Coronary artery (tissue), 2 donors: ENCODE measurements around the gene HMGCS2.
"Not testable (repeated sequence)": the region's sequence is repeated elsewhere in the genome, so short reads cannot be mapped to it uniquely, and the experiment has no call there.

Experiments
- DNase-seq: peaks from one replicate; pipeline ENCODE4 v3.0.0-alpha.2; 2017; ENCODE audit warnings: low spot score
- H3K27ac ChIP-seq, 2 donors: fragments of 200-600 bp; sonication (generic); one replicate each; pipeline ENCODE4 v1.5.1; 2016 to 2019
- H3K4me3 ChIP-seq: fragments of 200-600 bp; sonication (generic); 2 replicates; pipeline ENCODE4 v1.5.1; 2016; ENCODE audit warnings: mild to moderate bottlenecking, moderate library complexity
- CTCF ChIP-seq: fragments of 200-600 bp; sonication (generic); IDR thresholded peaks from one replicate; pipeline ENCODE4 v1.5.1; 2019; ENCODE audit warnings: antibody characterized with exemption

Gene HMGCS2

GRCh38 chr1:119713749-119714456, 54.8 kb downstream of the HMGCS2 start:
- no peak for TF ChIP-seq CTCF
- Histone ChIP-seq H3K27ac (peak overlapping the region; percentile 88 to 89), H3K4me3 (peak overlapping the region; percentile 72)
- DNase-seq: peak; percentile 71

- no peak for TF ChIP-seq CTCF
- peak overlapping the region; percentile 72 for H3K4me3 ChIP-seq
- peak; percentile 74 for DNase-seq
- H3K27ac ChIP-seq: peak overlapping the region; percentile 88 to 89
These were observed 55.5 kb downstream of the HMGCS2 start for GRCh38 chr1:119713039-119713748.

GRCh38 chr1:119712342-119713038, 56.2 kb downstream of the HMGCS2 start:
- no peak for TF ChIP-seq CTCF
- peak; percentile 92 for DNase-seq
- Histone ChIP-seq H3K4me3 (peak overlapping the region; percentile 72), H3K27ac (peak overlapping the region; percentile 88 to 89)

GRCh38 chr1:119711804-119712341, 56.8 kb downstream of the HMGCS2 start, which contains the start of gene PHGDH:
TSS of gene PHGDH (plus strand) at chr1:119711934. CDS start at chr1:119712023, 89 bp downstream.
- Histone ChIP-seq H3K27ac (peak within 1 kb of the TSS; percentile 88 to 89), H3K4me3 (peak within 1 kb of the TSS; percentile 72)
- peak; percentile 78 for DNase-seq
- no peak for TF ChIP-seq CTCF

- peak overlapping the region in 1 of 2 donors; percentile 89 for H3K27ac ChIP-seq
- DNase-seq: not testable (repeated sequence)
These were observed 57.3 kb downstream of the HMGCS2 start for GRCh38 chr1:119711356-119711803.

GRCh38 chr1:119706599-119706998, 62.1 kb downstream of the HMGCS2 start:
- not testable (repeated sequence) for DNase-seq, H3K4me3 ChIP-seq, H3K27ac ChIP-seq

More at GRCh38 chr1:119711356-119711803, 57.3 kb downstream of the HMGCS2 start:
- H3K4me3 ChIP-seq: peak overlapping the region; percentile 72

GRCh38 chr1:119703666-119704450, 64.8 kb downstream of the HMGCS2 start:
- TF ChIP-seq CTCF: no peak
- no peak for DNase-seq
- Histone ChIP-seq H3K27ac (no peak overlapping the region), H3K4me3 (no peak overlapping the region)
